H9 (cell line): ENCODE results near the gene CSRNP3. TPM values are rescaled to one million over a fixed set of nuclear protein-coding genes. Genes with fewer than 3 reads are reported as not detected.

ENCODE experiments used
- DNase-seq: peaks from one replicate; pipeline ENCODE4 v3.0.0-alpha.2; 2017
- H2AFZ ChIP-seq: one replicate; pipeline ENCODE4 v1.6.1; 2013; ENCODE audit warnings: mild to moderate bottlenecking, low read length, control low read depth, moderate library complexity
- H2AK5ac ChIP-seq: 2 replicates; pipeline ENCODE4 v1.6.1; 2013; ENCODE audit warnings: low read length, control low read depth, mixed read lengths; ENCODE audit not compliant: insufficient read length
- H2BK120ac ChIP-seq: one replicate; pipeline ENCODE4 v1.6.1; 2013; ENCODE audit warnings: low read depth, mild to moderate bottlenecking, low read length, control low read depth, inconsistent platforms; ENCODE audit not compliant: poor library complexity, severe bottlenecking
- H2BK12ac ChIP-seq: 2 replicates; pipeline ENCODE4 v1.6.1; 2013; ENCODE audit warnings: low read length, control low read depth, mixed read lengths, low read depth; ENCODE audit not compliant: insufficient read length
- H2BK15ac ChIP-seq: 2 replicates; pipeline ENCODE4 v1.6.1; 2013; ENCODE audit warnings: low read depth, low read length, control low read depth
- H2BK20ac ChIP-seq: one replicate; pipeline ENCODE4 v1.6.1; 2013; ENCODE audit warnings: low read depth, mild to moderate bottlenecking, low read length, control low read depth, inconsistent platforms; ENCODE audit not compliant: poor library complexity, severe bottlenecking
- H2BK5ac ChIP-seq: 2 replicates; pipeline ENCODE4 v1.6.1; 2013; ENCODE audit warnings: low read length, control low read depth, mixed read lengths; ENCODE audit not compliant: insufficient read length
- H3K14ac ChIP-seq: 2 replicates; pipeline ENCODE4 v1.6.1; 2013; ENCODE audit warnings: low read length, control low read depth; ENCODE audit not compliant: insufficient read depth
- H3K18ac ChIP-seq: 2 replicates; pipeline ENCODE4 v1.6.1; 2013; ENCODE audit warnings: low read depth, mild to moderate bottlenecking, mixed read lengths, low read length, control low read depth; ENCODE audit not compliant: insufficient read length
- H3K23ac ChIP-seq: 2 replicates; pipeline ENCODE4 v1.6.1; 2013; ENCODE audit warnings: low read length, control low read depth, mixed read lengths, low read depth; ENCODE audit not compliant: insufficient read length
- H3K23me2 ChIP-seq: 2 replicates; pipeline ENCODE4 v1.6.1; 2013; ENCODE audit warnings: low read depth, mild to moderate bottlenecking, mixed read lengths, low read length, control low read depth; ENCODE audit not compliant: insufficient read length, poor library complexity, severe bottlenecking
- H3K27ac ChIP-seq: 2 replicates; pipeline ENCODE4 v1.5.1; 2013; ENCODE audit warnings: low read length, control low read depth, mixed read lengths, low read depth; ENCODE audit not compliant: insufficient read length
- H3K27me3 ChIP-seq: 2 replicates; pipeline ENCODE4 v1.6.1; 2013; ENCODE audit warnings: low read length, control low read depth, inconsistent platforms; ENCODE audit not compliant: insufficient read depth
- H3K4ac ChIP-seq: 2 replicates; pipeline ENCODE4 v1.6.1; 2013; ENCODE audit warnings: low read depth, mild to moderate bottlenecking, control low read depth, inconsistent platforms, low read length, moderate library complexity
- H3K4me1 ChIP-seq: 2 replicates; pipeline ENCODE4 v1.6.1; 2013; ENCODE audit warnings: low read length, control low read depth, inconsistent platforms; ENCODE audit not compliant: insufficient read depth
- H3K4me2 ChIP-seq: 2 replicates; pipeline ENCODE4 v1.6.1; 2013; ENCODE audit warnings: low read length, control low read depth, mixed read lengths; ENCODE audit not compliant: insufficient read length, insufficient read depth
- H3K56ac ChIP-seq: 2 replicates; pipeline ENCODE4 v1.6.1; 2013; ENCODE audit warnings: low read depth, mild to moderate bottlenecking, mixed read lengths, low read length, control low read depth; ENCODE audit not compliant: insufficient read length
- H3K79me1 ChIP-seq: 2 replicates; pipeline ENCODE4 v1.6.1; 2013; ENCODE audit warnings: low read depth, mild to moderate bottlenecking, moderate library complexity, low read length, control low read depth, inconsistent platforms; ENCODE audit not compliant: insufficient read depth, poor library complexity, severe bottlenecking
- H3K79me2 ChIP-seq: 2 replicates; pipeline ENCODE4 v1.6.1; 2013; ENCODE audit warnings: low read length, control low read depth, inconsistent platforms; ENCODE audit not compliant: insufficient read depth
- H3K9ac ChIP-seq: 2 replicates; pipeline ENCODE4 v1.6.1; 2013; ENCODE audit warnings: low read length, control low read depth, mixed read lengths; ENCODE audit not compliant: insufficient read length; ENCODE audit errors: extremely low read depth
- H3K9me3 ChIP-seq: one replicate; pipeline ENCODE4 v1.6.1; 2013; ENCODE audit warnings: low read depth, low read length, inconsistent platforms; ENCODE audit not compliant: control insufficient read depth
- H3T11ph ChIP-seq: one replicate; pipeline ENCODE4 v1.6.1; 2013; ENCODE audit warnings: mild to moderate bottlenecking, low read length, control low read depth, inconsistent platforms
- H4K20me1 ChIP-seq: one replicate; pipeline ENCODE4 v1.6.1; 2013; ENCODE audit not compliant: control insufficient read depth, insufficient read length, insufficient read depth
- H4K5ac ChIP-seq: 2 replicates; pipeline ENCODE4 v1.6.1; 2013; ENCODE audit warnings: low read depth, mild to moderate bottlenecking, mixed read lengths, low read length, control low read depth; ENCODE audit not compliant: insufficient read length
- H4K8ac ChIP-seq: replicated peaks from 2 replicates; pipeline ENCODE4 v1.6.1; 2013; ENCODE audit warnings: low read length, control low read depth, mixed read lengths, low read depth; ENCODE audit not compliant: insufficient read length
- H4K91ac ChIP-seq: 2 replicates; pipeline ENCODE4 v1.6.1; 2013; ENCODE audit warnings: low read depth, mild to moderate bottlenecking, moderate library complexity, mixed read lengths, low read length, control low read depth; ENCODE audit not compliant: insufficient read length
- H3K27ac Mint-ChIP-seq, 3 experiments: 2 replicates in 2 of 3; 3 replicates in 1 of 3; pipeline ENCODE4 v1.8.0; 2020 to 2021; ENCODE audit warnings: mixed read lengths in 3 of 3, mild to moderate bottlenecking in 1 of 3, moderate library complexity in 1 of 3
- H3K27me3 Mint-ChIP-seq: 2 replicates; pipeline ENCODE4 v1.8.0; 2021; ENCODE audit warnings: low read depth, mild to moderate bottlenecking, moderate library complexity, mixed read lengths
- H3K36me3 Mint-ChIP-seq, 3 experiments: 2 replicates in 2 of 3; 3 replicates in 1 of 3; pipeline ENCODE4 v1.8.0; 2020 to 2021; ENCODE audit warnings: low read depth in 3 of 3, mixed read lengths in 3 of 3; ENCODE audit not compliant: insufficient read depth in 1 of 3
- H3K4me1 Mint-ChIP-seq, 2 experiments: 2 replicates each; pipeline ENCODE4 v1.8.0; 2020; ENCODE audit warnings: mixed read lengths in 2 of 2
- H3K4me3 Mint-ChIP-seq, 2 experiments: 2 replicates in 1 of 2; 3 replicates in 1 of 2; pipeline ENCODE4 v1.8.0; 2020 to 2021; ENCODE audit warnings: mild to moderate bottlenecking in 2 of 2, mixed read lengths in 2 of 2, moderate library complexity in 1 of 2
- H3K9me3 Mint-ChIP-seq, 2 experiments: 2 replicates in 1 of 2; 3 replicates in 1 of 2; pipeline ENCODE4 v1.8.0; 2020; ENCODE audit warnings: mild to moderate bottlenecking in 2 of 2, mixed read lengths in 2 of 2, moderate library complexity in 1 of 2
- CTCF ChIP-seq: fragments of 200-600 bp; sonication (generic); conservative IDR thresholded peaks from 3 replicates; pipeline ENCODE4 v1.8.0; 2021; ENCODE audit warnings: antibody characterized with exemption, mild to moderate bottlenecking
- WGBS: extraction: QIAGEN DNeasy Blood & Tissue Kit; methylation state at CpG from one replicate; pipeline ENCODE4 v1.1.7; 2013; ENCODE audit warnings: missing lambda C conversion rate, low lambda C conversion rate, mixed read lengths; ENCODE audit not compliant: insufficient read length; ENCODE audit errors: extremely low coverage; 5-methylcytosine and 5-hydroxymethylcytosine counted together
- total RNA-seq: library from RNA; stranded (reverse); gene quantifications from 2 replicates; pipeline ENCODE4 v1.2.1, GENCODE V29; 2021

The CSRNP3 gene
- total RNA-seq, 1 experiment from 2014 or later = 3.6 TPM

- peaks cover 11% of the 10 kb centered on the region in 2 experiments for H3K9me3 Mint-ChIP-seq
- H2BK20ac ChIP-seq = no peak overlapping the region
- H3K27ac ChIP-seq = no peak overlapping the region
- H3K9ac ChIP-seq = no peak overlapping the region
- 0 out of 2 replicates have a peak, but pooled peaks cover 3% of the 10 kb centered on the region for H3K4me1 ChIP-seq
- H2BK15ac ChIP-seq = no peak overlapping the region
- DNase-seq = no peak
- no peak overlapping the region for H3K18ac ChIP-seq
- no peaks in the 10 kb centered on the region for H3K79me1 ChIP-seq
- no peak overlapping the region for H3K23ac ChIP-seq
- no CpG with 5 or more reads among the region's 2 CpGs for WGBS
- H3T11ph ChIP-seq = no peak overlapping the region
- H3K23me2 ChIP-seq = no peaks in the 10 kb centered on the region
- H2BK120ac ChIP-seq = no peak overlapping the region
- peaks cover 10% of the 10 kb centered on the region in 2 experiments for H3K4me1 Mint-ChIP-seq
- no peak overlapping the region for H3K4ac ChIP-seq
- H2BK12ac ChIP-seq = no peak overlapping the region
- H3K4me3 Mint-ChIP-seq = no peak overlapping the region
- H3K14ac ChIP-seq = no peak overlapping the region
- no peak overlapping the region for H2AK5ac ChIP-seq
- no peaks in the 10 kb centered on the region for H3K27me3 Mint-ChIP-seq
- H3K9me3 ChIP-seq = no peaks in the 10 kb centered on the region
- no peak overlapping the region for H3K4me2 ChIP-seq
- H3K36me3 Mint-ChIP-seq = peaks cover 42 to 49% (median 46%) of the 10 kb centered on the region in 3 experiments
- no peak for TF ChIP-seq CTCF
- H3K79me2 ChIP-seq = no peaks in the 10 kb centered on the region
- no peaks in the 10 kb centered on the region for H4K20me1 ChIP-seq
- H4K91ac ChIP-seq = no peak overlapping the region
- H3K27ac Mint-ChIP-seq = no peak overlapping the region
- H2BK5ac ChIP-seq = no peak overlapping the region
- H4K8ac ChIP-seq = no peak overlapping the region
- H3K56ac ChIP-seq = no peak overlapping the region
- no peaks in the 10 kb centered on the region for H3K27me3 ChIP-seq
- no peak overlapping the region for H4K5ac ChIP-seq
- H2AFZ ChIP-seq = no peak overlapping the region
Observed at GRCh38 chr2:165674780-165675179, 205.3 kb downstream of the CSRNP3 start.
